Kidney (tissue), 14 donors: ENCODE data around the gene COL26A1. TPM values are rescaled to one million over a fixed set of nuclear protein-coding genes. Genes with fewer than 3 reads are reported as not detected.
A peak's percentile ranks its signal among the peaks of the same experiment; 100 is the strongest.

Experiments
- DNase-seq, 5 donors: peaks; one replicate each; pipeline ENCODE4 v3.0.0-alpha.2; 2013 to 2020
- FAIRE-seq: peaks from 2 replicates; lab custom pipeline; 2012; peaks lifted over from hg19 to GRCh38; lab: Jason Lieb, UNC
- H3K27ac ChIP-seq, 2 donors: one replicate each; pipeline ENCODE4 v1.7.0; 2013; ENCODE audit warnings: low read depth in 2 of 2, low read length in 2 of 2, inconsistent platforms in 1 of 2
- H3K27me3 ChIP-seq: one replicate; pipeline ENCODE4 v1.7.1; 2013; ENCODE audit warnings: low read length, inconsistent platforms; ENCODE audit not compliant: control insufficient read depth, insufficient read depth
- H3K36me3 ChIP-seq, 3 donors: one replicate each; pipeline versions ENCODE4 v1.7.0 to v1.7.1; 2013; ENCODE audit warnings: low read length in 3 of 3, control low read depth in 1 of 3, inconsistent platforms in 1 of 3; ENCODE audit not compliant: insufficient read depth in 3 of 3, control insufficient read depth in 2 of 3
- H3K4me1 ChIP-seq, 3 donors: one replicate each; pipeline versions ENCODE4 v1.7.0 to v1.7.1; 2013; ENCODE audit warnings: low read length in 3 of 3, inconsistent platforms in 1 of 3, low read depth in 1 of 3; ENCODE audit not compliant: control insufficient read depth in 2 of 3, insufficient read depth in 2 of 3
- H3K4me3 ChIP-seq, 3 donors: one replicate each; pipeline versions ENCODE4 v1.7.0 to v1.8.1; 2013; ENCODE audit warnings: low read length in 3 of 3, control low read depth in 1 of 3, inconsistent platforms in 1 of 3
- H3K9ac ChIP-seq, 3 donors: one replicate each; pipeline versions ENCODE4 v1.7.0 to v1.7.1; 2013; ENCODE audit warnings: low read length in 3 of 3, control low read depth in 1 of 3, inconsistent platforms in 1 of 3
- H3K9me3 ChIP-seq, 3 donors: one replicate each; pipeline versions ENCODE4 v1.7.0 to v1.7.1; 2013; ENCODE audit warnings: low read length in 3 of 3, control low read depth in 1 of 3, inconsistent platforms in 1 of 3; ENCODE audit not compliant: control insufficient read depth in 2 of 3, insufficient read depth in 1 of 3
- CTCF ChIP-seq: IDR thresholded peaks from 3 replicates; pipeline ENCODE4 v1.5.1; 2012; ENCODE audit warnings: mild to moderate bottlenecking, moderate library complexity, borderline replicate concordance; ENCODE audit not compliant: insufficient read depth; ENCODE audit errors: extremely low read depth
- intact Hi-C: fragments of 100-400 bp; cut with DNase I; formaldehyde crosslinking; loops from one replicate; pipeline ENCODE4 v1.11.1; 2022
- polyA plus RNA-seq: library from polyadenylated mRNA; stranded (reverse); fragments of 350-450 nt; fragmentation: Illumina TruSeq; extraction: RNeasy Lipid Tissue Mini Kit (QIAGEN cat#74804); gene quantifications from one replicate; pipeline ENCODE4 v1.2.3, GENCODE V29; 2014; ENCODE audit warnings: low read depth, low replicate concordance; ENCODE audit not compliant: insufficient read depth
- total RNA-seq: library from RNA; stranded (reverse); fragmentation: NEBNext Ultra II Directional; extraction: Animal tissue kit (Norgen Biotek cat#: 25700); gene quantifications from one replicate; pipeline ENCODE4 v1.2.1, GENCODE V29; 2021
- donor health status: control.
- donor health status: control.
- donor health status: control.
- donor health status: control.
- donor health status: control.
- donor health status: DM: yes; HTN: yes; CAD: no.
- donor health status: Normal renal cell carcinoma (clear cell type).

Gene COL26A1
- total and polyA plus RNA-seq, 2 donors from 2014 or later, result 1.2 to 3.5 TPM

DNA sequence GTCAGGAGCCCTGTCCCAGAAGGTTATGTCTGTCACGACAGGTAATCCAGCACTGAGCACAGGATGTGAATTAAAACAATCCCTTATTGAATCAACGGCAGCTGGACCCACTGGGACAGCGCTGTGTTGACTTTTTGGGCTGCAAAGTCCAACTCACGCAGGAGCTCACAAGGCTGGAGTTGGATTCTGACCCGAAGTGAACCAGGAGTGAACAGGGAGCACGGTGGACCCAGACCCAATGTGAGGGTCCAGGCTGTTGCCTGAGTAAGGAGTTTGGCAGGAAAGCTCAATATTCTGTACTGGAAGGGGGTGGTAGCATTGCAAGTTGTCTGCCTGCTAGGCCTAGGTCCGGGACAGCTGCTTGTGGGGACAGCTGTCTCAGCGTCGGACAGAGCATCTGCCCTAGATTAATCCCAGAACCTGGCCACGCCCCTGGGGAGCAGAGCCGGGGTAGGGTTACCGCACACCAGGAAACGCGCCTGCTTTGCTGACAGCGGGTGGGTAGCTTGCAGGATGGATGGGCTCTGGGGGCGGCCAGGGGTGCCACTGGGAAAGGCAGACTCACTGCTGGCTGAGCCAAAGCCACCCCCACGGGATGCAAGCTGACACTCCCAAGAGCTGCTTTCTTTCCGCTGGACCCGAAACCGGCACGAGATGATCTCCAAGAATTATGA, 24.0 kb downstream of the COL26A1 start:
- H3K9ac ChIP-seq, result no peak overlapping the region
- no peak overlapping the region for H3K27ac ChIP-seq
- H3K36me3 ChIP-seq, result no peaks in the 10 kb centered on the region
- DNase-seq (peak in 4 of 5 donors; percentile 90 to 92 (median 91)), FAIRE-seq (no peak)
- no peaks in the 10 kb centered on the region for H3K9me3 ChIP-seq
- no peak for TF ChIP-seq CTCF
- no peaks in the 10 kb centered on the region for H3K4me1 ChIP-seq
- H3K27me3 ChIP-seq, result no peaks in the 10 kb centered on the region
- H3K4me3 ChIP-seq, result no peak overlapping the region
- intact Hi-C loops, result no loop called here

DNA sequence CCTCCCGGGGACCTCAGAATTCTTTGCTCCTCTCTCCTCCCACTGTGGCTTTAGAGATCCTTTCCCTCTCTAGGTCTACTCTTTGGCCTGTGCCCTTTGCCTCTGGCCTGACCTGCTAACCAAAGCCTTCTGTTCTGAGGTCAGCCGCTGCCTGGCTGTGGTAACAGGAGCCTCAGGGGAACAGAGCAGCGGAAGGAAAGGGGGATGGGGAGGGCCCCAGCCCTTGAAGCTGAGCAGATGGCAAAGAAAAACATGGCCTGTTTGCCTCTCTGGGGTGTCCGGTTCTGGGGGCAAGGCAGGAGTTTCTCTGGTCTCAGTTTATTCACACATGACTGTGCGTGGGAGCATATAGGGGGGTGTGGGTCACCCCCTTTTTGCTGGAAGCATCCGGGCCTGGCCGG, 28.2 kb downstream of the COL26A1 start:
- H3K27ac ChIP-seq, result no peak overlapping the region
- no peaks in the 10 kb centered on the region for H3K4me1 ChIP-seq
- TF ChIP-seq CTCF, result no peak
- H3K4me3 ChIP-seq, result no peak overlapping the region
- H3K36me3 ChIP-seq, result no peaks in the 10 kb centered on the region
- DNase-seq (peak; percentile 80 to 88 (median 82)), FAIRE-seq (no peak)
- no peaks in the 10 kb centered on the region for H3K27me3 ChIP-seq
- intact Hi-C loops, result no loop called here
- H3K9me3 ChIP-seq, result no peaks in the 10 kb centered on the region
- no peak overlapping the region for H3K9ac ChIP-seq

DNA sequence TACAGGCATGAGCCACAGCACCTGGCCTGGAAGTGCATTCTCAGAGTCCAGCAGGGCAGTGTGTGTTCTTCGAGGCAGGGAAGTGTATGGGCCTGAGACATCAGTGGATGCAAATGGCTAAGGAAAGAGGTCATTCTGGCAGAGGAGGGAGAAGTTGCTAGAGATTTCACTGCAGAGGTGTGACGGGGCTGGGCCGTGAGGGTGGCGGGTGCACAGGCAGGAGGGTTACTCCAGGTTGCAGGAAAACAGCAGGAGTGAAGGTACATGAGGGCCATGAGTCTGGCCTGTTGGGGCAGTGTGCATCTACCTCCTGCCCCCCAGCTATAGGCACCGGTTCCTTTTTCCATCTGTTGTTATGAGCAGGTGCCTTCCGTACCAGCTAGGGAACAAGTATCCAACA, 29.3 kb downstream of the COL26A1 start:
- no peak overlapping the region for H3K4me3 ChIP-seq
- no peak overlapping the region for H3K27ac ChIP-seq
- H3K9ac ChIP-seq, result no peak overlapping the region
- no peak for TF ChIP-seq CTCF
- no peaks in the 10 kb centered on the region for H3K4me1 ChIP-seq
- no peaks in the 10 kb centered on the region for H3K9me3 ChIP-seq
- intact Hi-C loops, result no loop called here
- H3K27me3 ChIP-seq, result no peaks in the 10 kb centered on the region
- no peak for DNase-seq
- H3K36me3 ChIP-seq, result no peaks in the 10 kb centered on the region
- FAIRE-seq, result no peak

DNA sequence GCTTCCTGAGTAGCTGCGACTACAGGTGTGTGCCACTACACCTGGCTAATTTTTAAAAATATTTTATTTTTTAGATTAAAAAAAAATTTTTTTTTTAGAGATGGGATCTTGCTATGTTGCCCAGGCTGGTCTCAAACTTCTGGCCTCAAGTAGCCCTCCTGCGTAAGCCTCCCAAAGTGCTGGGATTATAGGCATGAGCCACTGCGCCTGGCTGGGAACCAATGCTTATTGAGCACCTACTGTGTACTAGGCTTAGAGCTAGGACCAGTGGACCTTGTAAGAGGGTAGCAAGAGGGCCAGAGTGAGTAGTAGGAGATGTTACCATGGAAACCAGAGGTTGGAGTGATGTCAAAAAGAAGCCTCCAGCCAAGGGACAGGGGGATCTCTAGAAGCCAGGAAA, 31.2 kb downstream of the COL26A1 start:
- no peak overlapping the region for H3K9ac ChIP-seq
- H3K27me3 ChIP-seq, result no peaks in the 10 kb centered on the region
- no peaks in the 10 kb centered on the region for H3K4me1 ChIP-seq
- no peak for TF ChIP-seq CTCF
- intact Hi-C loops, result no loop called here
- no peak overlapping the region for H3K27ac ChIP-seq
- FAIRE-seq (no peak), DNase-seq (no peak)
- no peaks in the 10 kb centered on the region for H3K9me3 ChIP-seq
- no peaks in the 10 kb centered on the region for H3K36me3 ChIP-seq
- no peak overlapping the region for H3K4me3 ChIP-seq
